HL-60 (cell line): ENCODE data around the gene OR52N2.

Experiments used
- DNase-seq, 2 experiments: peaks; one replicate each; pipeline ENCODE4 v3.0.0-alpha.2; 2010 to 2020; ENCODE audit warnings: low read depth in 1 of 2, low spot score in 1 of 2
- H3K27ac ChIP-seq: fragments of 250-450 bp; sonication (Bioruptor Pico); replicated peaks from 2 replicates; pipeline ENCODE4 v1.5.1; 2020; ENCODE audit warnings: mild to moderate bottlenecking, moderate library complexity
- H3K27me3 ChIP-seq: fragments of 250-450 bp; sonication (Bioruptor Pico); 2 replicates; pipeline ENCODE4 v1.5.1; 2021; ENCODE audit warnings: mild to moderate bottlenecking, moderate library complexity; ENCODE audit not compliant: insufficient read depth, poor library complexity, severe bottlenecking
- H3K4me3 ChIP-seq: replicated peaks from 2 replicates; pipeline ENCODE4 v1.5.1; 2011; ENCODE audit warnings: mild to moderate bottlenecking, control low read depth, low read length; ENCODE audit not compliant: insufficient read depth
- CTCF ChIP-seq: IDR thresholded peaks from one replicate; pipeline ENCODE4 v1.5.1; 2011; ENCODE audit warnings: low read length, control low read depth, inconsistent platforms; ENCODE audit not compliant: insufficient read depth
- GABPA ChIP-seq: IDR thresholded peaks from 2 replicates; pipeline ENCODE4 v1.6.1; 2012; ENCODE audit warnings: low read depth
- POLR2AphosphoS5 ChIP-seq: IDR thresholded peaks from 2 replicates; pipeline ENCODE4 v1.6.1; 2012; ENCODE audit warnings: low read depth
- REST ChIP-seq: IDR thresholded peaks from 2 replicates; pipeline ENCODE4 v1.6.1; 2012; ENCODE audit warnings: low read depth; ENCODE audit not compliant: insufficient replicate concordance
- SPI1 ChIP-seq: IDR thresholded peaks from 2 replicates; pipeline ENCODE4 v1.6.1; 2012; ENCODE audit warnings: low read depth, mild to moderate bottlenecking, borderline replicate concordance

Gene OR52N2

GRCh38 chr11:5851002-5851401, 42.3 kb downstream of the OR52N2 start:
- DNase-seq: no peak
- Histone ChIP-seq H3K27me3 (no peaks in the 10 kb centered on the region), H3K4me3 (no peak overlapping the region), H3K27ac (no peak overlapping the region)
- TF ChIP-seq GABPA (no peak), REST (no peak), SPI1 (no peak), CTCF (no peak), POLR2AphosphoS5 (no peak)

- peaks cover 3% of the 10 kb centered on the region for H3K27me3 ChIP-seq
- DNase-seq: no peak
- TF ChIP-seq POLR2AphosphoS5 (no peak), SPI1 (no peak), CTCF (no peak), REST (no peak), GABPA (no peak)
- no peak within 1 kb of the TSS for H3K4me3 ChIP-seq
- no peak within 1 kb of the TSS for H3K27ac ChIP-seq
Measured at GRCh38 chr11:5857590-5857989, 48.9 kb downstream of the OR52N2 start, which contains the start of gene OR52E8. Gene OR52E8, minus strand, starts transcription at chr11:5857690. Its CDS starts 0 bp downstream, at chr11:5857690.

- TF ChIP-seq SPI1: no peak
- TF ChIP-seq REST: no peak
- no peak for TF ChIP-seq GABPA
- TF ChIP-seq POLR2AphosphoS5: no peak
- TF ChIP-seq CTCF: no peak
- DNase-seq: no peak
- Histone ChIP-seq H3K27me3 (peaks cover 3% of the 10 kb centered on the region), H3K27ac (no peak overlapping the region), H3K4me3 (no peak overlapping the region)
Measured at GRCh38 chr11:5865826-5866225, 57.1 kb downstream of the OR52N2 start.
